Measurements from ENCODE around the gene MACROD2.

The MACROD2 gene

GRCh38 chr20:14902432-14903089 is 907.2 kb downstream of the MACROD2 start:
- ATAC-seq: no peak
- TF ChIP-seq ARNTL (CRISPR knock-in tag; IDR thresholded peaks at IDR 0.05; ENCODE audit: borderline replicate concordance, low read depth) (no peak), TSHZ2 (CRISPR knock-in tag; IDR thresholded peaks at IDR 0.05) (no peak), CREB5 (CRISPR knock-in tag; IDR thresholded peaks at IDR 0.05; ENCODE audit: low read depth) (no peak), ZC3H10 (CRISPR knock-in tag; IDR thresholded peaks at IDR 0.05) (no peak), RARB (CRISPR knock-in tag; IDR thresholded peaks at IDR 0.05) (no peak), ISL1 (CRISPR knock-in tag; IDR thresholded peaks at IDR 0.05) (no peak), TCF4 (CRISPR knock-in tag; IDR thresholded peaks at IDR 0.05; ENCODE audit: borderline replicate concordance) (no peak), ZFP3 (CRISPR knock-in tag; IDR thresholded peaks at IDR 0.05) (no peak), PPARA (CRISPR knock-in tag; IDR thresholded peaks at IDR 0.05; ENCODE audit: borderline replicate concordance) (no peak), PATZ1 (CRISPR knock-in tag; IDR thresholded peaks at IDR 0.05; ENCODE audit: borderline replicate concordance) (no peak)

- TF ChIP-seq RARB (CRISPR knock-in tag; IDR thresholded peaks at IDR 0.05): no peak
- no peak for TF ChIP-seq ZFP30 (CRISPR knock-in tag; IDR thresholded peaks at IDR 0.05)
- no peak for TF ChIP-seq ZFP3 (CRISPR knock-in tag; IDR thresholded peaks at IDR 0.05)
- no peak for TF ChIP-seq ZNF565 (CRISPR knock-in tag; conservative IDR thresholded peaks at IDR 0.05; ENCODE audit: low read depth)
- no peak for TF ChIP-seq OSR1 (CRISPR knock-in tag; IDR thresholded peaks at IDR 0.05)
- TF ChIP-seq CSRNP3 (CRISPR knock-in tag; IDR thresholded peaks at IDR 0.05): no peak
- TF ChIP-seq CREB5 (CRISPR knock-in tag; IDR thresholded peaks at IDR 0.05; ENCODE audit: low read depth): no peak
- ATAC-seq: no peak
Measured at GRCh38 chr20:14906908-14907434, 911.7 kb downstream of the MACROD2 start.

- no peak for ATAC-seq
- TF ChIP-seq ESRRG (CRISPR knock-in tag; IDR thresholded peaks at IDR 0.05) (no peak), ISL1 (CRISPR knock-in tag; IDR thresholded peaks at IDR 0.05) (no peak), TCF4 (CRISPR knock-in tag; IDR thresholded peaks at IDR 0.05; ENCODE audit: borderline replicate concordance) (no peak), CSRNP3 (CRISPR knock-in tag; IDR thresholded peaks at IDR 0.05) (no peak), OSR1 (CRISPR knock-in tag; IDR thresholded peaks at IDR 0.05) (no peak), GLIS3 (CRISPR knock-in tag; IDR thresholded peaks at IDR 0.05) (no peak), ZNF565 (CRISPR knock-in tag; conservative IDR thresholded peaks at IDR 0.05; ENCODE audit: low read depth) (no peak), PATZ1 (CRISPR knock-in tag; IDR thresholded peaks at IDR 0.05; ENCODE audit: borderline replicate concordance) (no peak), ZC3H10 (CRISPR knock-in tag; IDR thresholded peaks at IDR 0.05) (no peak), CREB5 (CRISPR knock-in tag; IDR thresholded peaks at IDR 0.05; ENCODE audit: low read depth) (no peak), ZFP3 (CRISPR knock-in tag; IDR thresholded peaks at IDR 0.05) (no peak), ZFP30 (CRISPR knock-in tag; IDR thresholded peaks at IDR 0.05) (no peak), SNAI2 (CRISPR knock-in tag; IDR thresholded peaks at IDR 0.05) (no peak), PPARA (CRISPR knock-in tag; IDR thresholded peaks at IDR 0.05; ENCODE audit: borderline replicate concordance) (no peak)
Measured at GRCh38 chr20:14910126-14910525, 914.8 kb downstream of the MACROD2 start.
